ENCODE results near the gene SMIM45.

Gene SMIM45

DNA sequence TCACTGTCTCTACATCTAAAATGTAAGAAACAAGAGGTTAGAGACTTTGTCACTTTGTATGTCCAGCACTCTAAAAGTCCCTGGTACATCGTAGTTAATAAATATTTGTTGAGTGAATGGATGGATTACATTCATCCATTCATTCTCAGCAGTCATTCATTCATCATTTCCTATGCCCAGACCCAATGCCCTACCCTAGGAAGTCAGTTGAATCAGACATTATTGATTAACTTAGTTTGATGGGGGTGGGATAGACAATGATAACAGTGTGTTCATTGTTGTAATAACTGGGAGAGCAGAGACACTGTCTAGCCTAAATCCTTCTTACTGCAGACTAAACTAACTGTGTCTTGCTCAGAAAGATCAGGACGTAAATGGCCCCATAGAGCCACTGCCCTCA lies 3.8 kb upstream of the SMIM45 start:
- no peak for DNase-seq
- H3K36me3 ChIP-seq (ENCODE audit: control insufficient read depth, insufficient read depth, low read length): no peaks in the 10 kb centered on the region
- no peak overlapping the region for H3K14ac ChIP-seq (replicated peaks; ENCODE audit: low read depth, low read length)
- peaks cover 5 to 14% of the 10 kb centered on the region in 2 experiments for H3K79me1 ChIP-seq (ENCODE audit: low read depth in 1 of 2, low read length in 2 of 2)
- no TSS peak for BruUV-seq (replicated peaks)
- no peaks in the 10 kb centered on the region for H3K9me1 ChIP-seq (ENCODE audit: insufficient read depth, low read length)
- no peak overlapping the region for H2BK5ac ChIP-seq (ENCODE audit: low read depth, low read length, poor library complexity, severe bottlenecking)
- no peak overlapping the region for H3K56ac ChIP-seq (ENCODE audit: extremely low read depth, insufficient read depth, low read length)
- H3K4me1 ChIP-seq (ENCODE audit: control insufficient read depth, insufficient read depth, low read length): peaks cover 8% of the 10 kb centered on the region
- no peak for ATAC-seq (ENCODE audit: low read depth)
- H2AK5ac ChIP-seq (ENCODE audit: low read depth, low read length): no peak overlapping the region
- H3K9me3 ChIP-seq (ENCODE audit: control insufficient read depth, insufficient read depth, low read length): no peaks in the 10 kb centered on the region
- no peak overlapping the region for H3K27ac ChIP-seq (ENCODE audit: insufficient read depth, low read length)
- H3K23ac ChIP-seq (ENCODE audit: low read depth, low read length): no peak overlapping the region
- H4K20me1 ChIP-seq (ENCODE audit: insufficient read depth, low read length): no peaks in the 10 kb centered on the region; the same call in 1 of the 2 replicates
- no CpG with 5 or more reads among the region's 2 CpGs for WGBS, 2 experiments (ENCODE audit: extremely low coverage in 2 of 2, insufficient read length in 1 of 2)
- no peak overlapping the region for H3K4me2 ChIP-seq (ENCODE audit: low read depth, low read length)
- H2BK20ac ChIP-seq (ENCODE audit: low read depth, low read length): no peak overlapping the region
- no peak overlapping the region for H2BK15ac ChIP-seq (ENCODE audit: low read depth, low read length)
- H3K18ac ChIP-seq (ENCODE audit: low read depth, low read length): no peak overlapping the region
- TF ChIP-seq BHLHE40 (IDR thresholded peaks at IDR 0.05; ENCODE audit: low read depth, low read length) (no peak), SMC3 (IDR thresholded peaks at IDR 0.05; ENCODE audit: low read depth, low read length) (no peak), RAD21 (IDR thresholded peaks at IDR 0.05; ENCODE audit: low read length) (no peak), FOS (IDR thresholded peaks at IDR 0.05; ENCODE audit: low read depth, low read length) (no peak), MAZ (IDR thresholded peaks at IDR 0.05; ENCODE audit: borderline replicate concordance, low read depth, low read length) (no peak), CEBPB (IDR thresholded peaks at IDR 0.05; ENCODE audit: low read depth, low read length) (no peak), POLR2A (IDR thresholded peaks at IDR 0.05; ENCODE audit: low read depth, low read length) (no peak)
- TF ChIP-seq, protein P1, sequence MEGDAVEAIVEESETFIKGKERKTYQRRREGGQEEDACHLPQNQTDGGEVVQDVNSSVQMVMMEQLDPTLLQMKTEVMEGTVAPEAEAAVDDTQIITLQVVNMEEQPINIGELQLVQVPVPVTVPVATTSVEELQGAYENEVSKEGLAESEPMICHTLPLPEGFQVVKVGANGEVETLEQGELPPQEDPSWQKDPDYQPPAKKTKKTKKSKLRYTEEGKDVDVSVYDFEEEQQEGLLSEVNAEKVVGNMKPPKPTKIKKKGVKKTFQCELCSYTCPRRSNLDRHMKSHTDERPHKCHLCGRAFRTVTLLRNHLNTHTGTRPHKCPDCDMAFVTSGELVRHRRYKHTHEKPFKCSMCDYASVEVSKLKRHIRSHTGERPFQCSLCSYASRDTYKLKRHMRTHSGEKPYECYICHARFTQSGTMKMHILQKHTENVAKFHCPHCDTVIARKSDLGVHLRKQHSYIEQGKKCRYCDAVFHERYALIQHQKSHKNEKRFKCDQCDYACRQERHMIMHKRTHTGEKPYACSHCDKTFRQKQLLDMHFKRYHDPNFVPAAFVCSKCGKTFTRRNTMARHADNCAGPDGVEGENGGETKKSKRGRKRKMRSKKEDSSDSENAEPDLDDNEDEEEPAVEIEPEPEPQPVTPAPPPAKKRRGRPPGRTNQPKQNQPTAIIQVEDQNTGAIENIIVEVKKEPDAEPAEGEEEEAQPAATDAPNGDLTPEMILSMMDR (conservative IDR thresholded peaks at IDR 0.05; ENCODE audit: low read depth, low read length): no peak
- TF ChIP-seq, protein P2, sequence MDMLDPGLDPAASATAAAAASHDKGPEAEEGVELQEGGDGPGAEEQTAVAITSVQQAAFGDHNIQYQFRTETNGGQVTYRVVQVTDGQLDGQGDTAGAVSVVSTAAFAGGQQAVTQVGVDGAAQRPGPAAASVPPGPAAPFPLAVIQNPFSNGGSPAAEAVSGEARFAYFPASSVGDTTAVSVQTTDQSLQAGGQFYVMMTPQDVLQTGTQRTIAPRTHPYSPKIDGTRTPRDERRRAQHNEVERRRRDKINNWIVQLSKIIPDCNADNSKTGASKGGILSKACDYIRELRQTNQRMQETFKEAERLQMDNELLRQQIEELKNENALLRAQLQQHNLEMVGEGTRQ (IDR thresholded peaks at IDR 0.05; ENCODE audit: low read depth, low read length): no peak
- TF ChIP-seq, protein P3, sequence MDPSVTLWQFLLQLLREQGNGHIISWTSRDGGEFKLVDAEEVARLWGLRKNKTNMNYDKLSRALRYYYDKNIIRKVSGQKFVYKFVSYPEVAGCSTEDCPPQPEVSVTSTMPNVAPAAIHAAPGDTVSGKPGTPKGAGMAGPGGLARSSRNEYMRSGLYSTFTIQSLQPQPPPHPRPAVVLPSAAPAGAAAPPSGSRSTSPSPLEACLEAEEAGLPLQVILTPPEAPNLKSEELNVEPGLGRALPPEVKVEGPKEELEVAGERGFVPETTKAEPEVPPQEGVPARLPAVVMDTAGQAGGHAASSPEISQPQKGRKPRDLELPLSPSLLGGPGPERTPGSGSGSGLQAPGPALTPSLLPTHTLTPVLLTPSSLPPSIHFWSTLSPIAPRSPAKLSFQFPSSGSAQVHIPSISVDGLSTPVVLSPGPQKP (IDR thresholded peaks at IDR 0.05; ENCODE audit: borderline replicate concordance, low read depth, low read length): no peak
- no peak overlapping the region for H3K4ac ChIP-seq (ENCODE audit: low read depth, low read length)
- intact Hi-C loops (cut with micrococcal nuclease) (no loop called here), dilution Hi-C loops (cut with HindIII; ENCODE audit: low sequenced_read_pairs, unreplicated experiment) (no loop called here), in situ Hi-C loops (cut with MboI; ENCODE audit: low sequenced_read_pairs) (no loop called here)
- no peaks in the 10 kb centered on the region for H3K27me3 ChIP-seq (ENCODE audit: control insufficient read depth, insufficient read depth, low read length)
- no peak overlapping the region for H4K91ac ChIP-seq (ENCODE audit: insufficient read depth, low read depth, low read length)
- CTCF ChIA-PET: interaction anchor here (2.2 kb wide), 1 partner anchor 251 kb away, joined by 8 read pairs; no protein-coding TSS in a partner anchor
- no peak overlapping the region for H3K4me3 ChIP-seq (ENCODE audit: insufficient read depth, low read depth, low read length)
- no peak overlapping the region for H2AK9ac ChIP-seq (replicated peaks; ENCODE audit: low read depth, low read length, poor library complexity)
- POLR2A ChIA-PET (ENCODE audit: unreplicated experiment): no interaction called here
- H4K5ac ChIP-seq (ENCODE audit: low read depth, low read length): no peak overlapping the region
- no peak overlapping the region for H2BK120ac ChIP-seq (ENCODE audit: low read depth, low read length)
- no peak overlapping the region for H2AFZ ChIP-seq (replicated peaks; ENCODE audit: low read length, poor library complexity)
- H4K8ac ChIP-seq (ENCODE audit: low read depth in 2 of 2, low read length in 2 of 2): no peak overlapping the region
- no peak overlapping the region for H3K9ac ChIP-seq (ENCODE audit: low read depth, low read length)

All from IMR-90 (cell line).